ENCODE measurements around the gene AJM1.

DNA sequence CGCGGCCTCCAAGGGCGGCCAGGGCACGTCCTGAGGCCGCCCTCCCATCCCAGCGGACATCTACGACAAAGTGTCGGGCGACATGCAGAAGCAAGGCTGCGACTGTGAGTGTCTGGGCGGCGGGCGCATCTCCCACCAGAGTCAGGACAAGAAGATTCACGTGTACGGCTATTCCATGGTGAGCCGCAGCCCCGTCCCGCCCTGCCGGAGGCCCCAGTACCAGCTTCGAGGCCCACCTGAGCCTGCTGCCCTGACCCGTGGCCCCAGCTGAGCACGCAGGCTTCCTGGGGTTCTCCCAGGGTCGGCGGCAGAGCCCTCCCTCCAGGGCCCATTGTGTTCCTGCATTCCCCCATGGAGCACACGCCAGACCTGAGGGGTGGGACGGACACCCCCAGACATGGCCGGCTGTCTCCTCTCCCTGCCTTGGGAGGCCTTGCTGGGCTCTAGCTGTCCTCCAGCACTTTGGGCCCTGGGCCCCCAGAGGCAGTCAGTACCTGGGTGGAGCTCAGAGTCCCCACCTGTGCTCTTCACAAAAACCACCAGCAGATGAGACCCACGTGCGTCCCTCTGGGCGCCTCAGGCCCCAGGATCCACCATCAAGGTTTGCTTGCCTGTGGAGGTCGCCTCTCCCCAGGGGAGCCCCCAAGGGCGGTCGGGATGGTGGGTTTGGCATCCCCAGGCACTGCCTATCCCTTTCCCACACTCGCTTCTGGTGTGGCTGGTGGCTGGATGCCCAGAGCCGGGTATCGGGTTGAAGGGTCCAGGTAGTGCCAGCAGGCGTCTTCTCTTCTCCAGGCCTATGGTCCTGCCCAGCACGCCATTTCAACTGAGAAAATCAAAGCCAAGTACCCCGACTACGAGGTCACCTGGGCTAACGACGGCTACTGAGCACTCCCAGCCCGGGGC lies 7.9 kb downstream of the AJM1 start:
- TF ChIP-seq CTCF (IDR thresholded peaks at IDR 0.05; ENCODE audit: poor library complexity, severe bottlenecking) (no peak), REST (IDR thresholded peaks at IDR 0.05; ENCODE audit: borderline replicate concordance) (no peak), EZH2 (IDR thresholded peaks at IDR 0.05; ENCODE audit: borderline replicate concordance, insufficient read depth, low read length, poor library complexity, severe bottlenecking) (no peak), EP300 (conservative IDR thresholded peaks at IDR 0.05; ENCODE audit: poor library complexity, severe bottlenecking) (no peak)
